Neuronal stem cell (in vitro differentiated cells): ENCODE data around the gene DTL.

Experiments
- DNase-seq: peaks from one replicate; pipeline ENCODE4 v3.0.0-alpha.2; 2013; ENCODE audit warnings: low spot score
- H2AFZ ChIP-seq: one replicate; pipeline ENCODE4 v1.6.1; 2013; ENCODE audit warnings: mild to moderate bottlenecking, low read length, inconsistent platforms
- H2AK5ac ChIP-seq: 2 replicates; pipeline ENCODE4 v1.6.1; 2013; ENCODE audit warnings: low read depth, mild to moderate bottlenecking, inconsistent platforms, low read length, moderate library complexity, mixed read lengths
- H2BK120ac ChIP-seq: 2 replicates; pipeline ENCODE4 v1.6.1; 2013; ENCODE audit warnings: low read depth, mild to moderate bottlenecking, inconsistent platforms, low read length, moderate library complexity, mixed read lengths
- H2BK12ac ChIP-seq: one replicate; pipeline ENCODE4 v1.6.1; 2013; ENCODE audit warnings: low read length, inconsistent platforms
- H2BK15ac ChIP-seq: 2 replicates; pipeline ENCODE4 v1.6.1; 2013; ENCODE audit warnings: mild to moderate bottlenecking, low read length, inconsistent platforms, mixed read lengths
- H2BK5ac ChIP-seq: one replicate; pipeline ENCODE4 v1.6.1; 2013; ENCODE audit warnings: inconsistent platforms, mild to moderate bottlenecking, low read length, moderate library complexity
- H3K14ac ChIP-seq: one replicate; pipeline ENCODE4 v1.6.1; 2013; ENCODE audit warnings: low read length, inconsistent platforms
- H3K18ac ChIP-seq: 2 replicates; pipeline ENCODE4 v1.6.1; 2013; ENCODE audit warnings: low read length, inconsistent platforms
- H3K23ac ChIP-seq: 2 replicates; pipeline ENCODE4 v1.6.1; 2013; ENCODE audit warnings: low read depth, mild to moderate bottlenecking, mixed read lengths, low read length, inconsistent platforms; ENCODE audit not compliant: poor library complexity
- H3K27ac ChIP-seq: replicated peaks from 3 replicates; pipeline ENCODE4 v1.5.1; 2013; ENCODE audit warnings: low read length, inconsistent platforms
- H3K27me3 ChIP-seq, 3 experiments: 2 replicates each; pipeline ENCODE4 v1.6.1; 2013; ENCODE audit warnings: low read length in 3 of 3, mild to moderate bottlenecking in 2 of 3, inconsistent platforms in 1 of 3, low read depth in 1 of 3, mixed read lengths in 1 of 3, moderate library complexity in 1 of 3; ENCODE audit not compliant: control insufficient read depth in 3 of 3, insufficient read depth in 3 of 3
- H3K36me3 ChIP-seq, 2 donors: replicated peaks in 1 of 2; 2 replicates each; pipeline ENCODE4 v1.6.1; 2013; ENCODE audit warnings: low read length in 2 of 2; ENCODE audit not compliant: control insufficient read depth in 2 of 2, insufficient read depth in 2 of 2
- H3K4ac ChIP-seq: 2 replicates; pipeline ENCODE4 v1.6.1; 2013; ENCODE audit warnings: inconsistent platforms, mild to moderate bottlenecking, low read length, moderate library complexity
- H3K4me1 ChIP-seq, 2 donors: 1 replicate in 1 of 2; 2 replicates in 1 of 2; pipeline ENCODE4 v1.6.1; 2013; ENCODE audit warnings: low read length in 2 of 2, low read depth in 1 of 2; ENCODE audit not compliant: control insufficient read depth in 2 of 2, insufficient read depth in 1 of 2
- H3K4me2 ChIP-seq: one replicate; pipeline ENCODE4 v1.6.1; 2013; ENCODE audit warnings: mild to moderate bottlenecking, low read length, inconsistent platforms; ENCODE audit not compliant: insufficient read depth, poor library complexity, severe bottlenecking
- H3K4me3 ChIP-seq, 2 donors: 2 replicates each; pipeline ENCODE4 v1.5.1; 2013; ENCODE audit warnings: low read length in 2 of 2, mild to moderate bottlenecking in 2 of 2, inconsistent platforms in 1 of 2, moderate library complexity in 1 of 2
- H3K79me1 ChIP-seq: one replicate; pipeline ENCODE4 v1.6.1; 2013; ENCODE audit warnings: low read depth, mild to moderate bottlenecking, inconsistent platforms, low read length, moderate library complexity
- H3K9ac ChIP-seq: one replicate; pipeline ENCODE4 v1.6.1; 2013; ENCODE audit warnings: mild to moderate bottlenecking, low read depth, low read length, inconsistent platforms; ENCODE audit not compliant: poor library complexity
- H3K9me3 ChIP-seq, 2 donors: replicated peaks in 1 of 2; 2 replicates each; pipeline versions ENCODE3 to v1.6.1; 2013; ENCODE audit warnings: low read length in 2 of 2, mild to moderate bottlenecking in 2 of 2, inconsistent platforms in 1 of 2, low read depth in 1 of 2, mixed read lengths in 1 of 2, moderate library complexity in 1 of 2; ENCODE audit not compliant: control insufficient read depth in 2 of 2, insufficient read depth in 1 of 2
- H4K8ac ChIP-seq: one replicate; pipeline ENCODE4 v1.6.1; 2013; ENCODE audit warnings: low read depth, mild to moderate bottlenecking, inconsistent platforms, low read length, moderate library complexity
- H4K91ac ChIP-seq: one replicate; pipeline ENCODE4 v1.6.1; 2013; ENCODE audit warnings: low read length, low read depth, mild to moderate bottlenecking, inconsistent platforms; ENCODE audit not compliant: poor library complexity
- WGBS, 2 donors: extraction: QIAGEN DNeasy Blood & Tissue Kit; methylation state at CpG; one replicate each; pipeline ENCODE4 v1.1.7; 2013; ENCODE audit warnings: missing lambda C conversion rate in 2 of 2, mixed read lengths in 1 of 2; ENCODE audit not compliant: insufficient read length in 2 of 2, insufficient replicate concordance in 1 of 2; ENCODE audit errors: extremely low coverage in 2 of 2; 5-methylcytosine and 5-hydroxymethylcytosine counted together

Gene DTL

GRCh38 chr1:212042436-212042835, 6.9 kb downstream of the DTL start:
- Histone ChIP-seq H3K79me1 (peaks cover 1% of the 10 kb centered on the region), H3K27ac (no peak overlapping the region), H3K4ac (no peak overlapping the region), H3K18ac (no peak overlapping the region), H2BK12ac (no peak overlapping the region), H2BK5ac (no peak overlapping the region), H3K9me3 (peaks cover 0 to 16% of the 10 kb centered on the region in 2 donors), H3K4me1 (peaks cover 4 to 5% of the 10 kb centered on the region in 2 donors), H3K9ac (no peak overlapping the region), H4K91ac (no peak overlapping the region), H3K4me2 (no peak overlapping the region), H3K14ac (no peak overlapping the region), H2AFZ (no peak overlapping the region), H2BK120ac (no peak overlapping the region), H3K4me3 (no peak overlapping the region), H3K23ac (no peak overlapping the region), H2BK15ac (no peak overlapping the region), H3K27me3 (no peaks in the 10 kb centered on the region), H3K36me3 (peaks cover 14 to 100% of the 10 kb centered on the region in 2 donors), H2AK5ac (no peak overlapping the region), H4K8ac (no peak overlapping the region)
- DNase-seq, result no peak

GRCh38 chr1:212044851-212045250, 9.3 kb downstream of the DTL start:
- H3K4me3 ChIP-seq, result no peak overlapping the region
- no peak overlapping the region for H2BK15ac ChIP-seq
- no peak overlapping the region for H3K4me2 ChIP-seq
- no peak overlapping the region for H3K9ac ChIP-seq
- no peak for DNase-seq
- no peak overlapping the region for H3K23ac ChIP-seq
- no peak overlapping the region for H2BK12ac ChIP-seq
- no peak overlapping the region for H2AFZ ChIP-seq
- no peak overlapping the region for H4K8ac ChIP-seq
- H3K4me1 ChIP-seq, result no peaks in the 10 kb centered on the region
- no peak overlapping the region for H3K4ac ChIP-seq
- H3K9me3 ChIP-seq, result peaks cover 0 to 16% of the 10 kb centered on the region in 2 donors
- WGBS, 2 donors, result no CpG with 5 or more reads among the region's 1 CpG
- H3K27ac ChIP-seq, result no peak overlapping the region
- H2BK120ac ChIP-seq, result no peak overlapping the region
- H3K27me3 ChIP-seq, result no peaks in the 10 kb centered on the region
- H3K14ac ChIP-seq, result no peak overlapping the region
- H2BK5ac ChIP-seq, result no peak overlapping the region
- H3K18ac ChIP-seq, result no peak overlapping the region
- peaks cover 18 to 100% of the 10 kb centered on the region in 2 donors for H3K36me3 ChIP-seq
- peaks cover 1% of the 10 kb centered on the region for H3K79me1 ChIP-seq
- H2AK5ac ChIP-seq, result no peak overlapping the region
- no peak overlapping the region for H4K91ac ChIP-seq

GRCh38 chr1:212045981-212046380, 10.4 kb downstream of the DTL start:
- no CpG with 5 or more reads among the region's 2 CpGs for WGBS, 2 donors
- Histone ChIP-seq H3K36me3 (peaks cover 18 to 100% of the 10 kb centered on the region in 2 donors), H3K9me3 (peaks cover 0 to 7% of the 10 kb centered on the region in 2 donors)

GRCh38 chr1:212053993-212054392, 18.4 kb downstream of the DTL start:
- Histone ChIP-seq H2BK120ac (no peak overlapping the region), H3K9ac (no peak overlapping the region), H4K91ac (no peak overlapping the region), H3K36me3 (peaks cover 34 to 95% of the 10 kb centered on the region in 2 donors), H3K18ac (no peak overlapping the region), H3K4me3 (no peak overlapping the region), H2BK12ac (no peak overlapping the region), H3K9me3 (peaks cover 16 to 53% of the 10 kb centered on the region in 2 donors), H2AFZ (no peak overlapping the region), H3K4ac (no peak overlapping the region), H3K4me2 (no peak overlapping the region), H2BK15ac (no peak overlapping the region), H2BK5ac (no peak overlapping the region), H2AK5ac (no peak overlapping the region), H3K79me1 (no peaks in the 10 kb centered on the region), H3K14ac (no peak overlapping the region), H3K4me1 (no peaks in the 10 kb centered on the region), H4K8ac (no peak overlapping the region), H3K27me3 (no peaks in the 10 kb centered on the region), H3K23ac (no peak overlapping the region), H3K27ac (no peak overlapping the region)
- no CpG with 5 or more reads among the region's 1 CpG for WGBS, 2 donors
- no peak for DNase-seq

More at GRCh38 chr1:212045981-212046380, 10.4 kb downstream of the DTL start:
- Histone ChIP-seq H3K27ac (no peak overlapping the region), H4K91ac (no peak overlapping the region), H3K18ac (no peak overlapping the region), H2BK5ac (no peak overlapping the region), H2BK120ac (no peak overlapping the region), H3K9ac (no peak overlapping the region), H3K4me2 (no peak overlapping the region), H3K4me3 (no peak overlapping the region), H2BK15ac (no peak overlapping the region), H3K23ac (no peak overlapping the region), H2AFZ (no peak overlapping the region), H3K4me1 (no peaks in the 10 kb centered on the region), H3K79me1 (peaks cover 1% of the 10 kb centered on the region), H2BK12ac (no peak overlapping the region), H3K27me3 (no peaks in the 10 kb centered on the region), H3K4ac (no peak overlapping the region), H4K8ac (no peak overlapping the region), H2AK5ac (no peak overlapping the region), H3K14ac (no peak overlapping the region)
- no peak for DNase-seq
